Measurements from ENCODE around the gene KCMF1. TPM values are rescaled to one million over a fixed set of nuclear protein-coding genes. Genes with fewer than 3 reads are reported as not detected.

The KCMF1 gene
- total and polyA plus RNA-seq, 4 donors = 10.5 to 45.4 (median 23.1) TPM

GRCh38 chr2:84942166-84942565 is 28.8 kb upstream of the KCMF1 start:
- TF ChIP-seq, protein P1, sequence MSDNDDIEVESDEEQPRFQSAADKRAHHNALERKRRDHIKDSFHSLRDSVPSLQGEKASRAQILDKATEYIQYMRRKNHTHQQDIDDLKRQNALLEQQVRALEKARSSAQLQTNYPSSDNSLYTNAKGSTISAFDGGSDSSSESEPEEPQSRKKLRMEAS (IDR thresholded peaks at IDR 0.05) = no peak
- TF ChIP-seq, protein P2, sequence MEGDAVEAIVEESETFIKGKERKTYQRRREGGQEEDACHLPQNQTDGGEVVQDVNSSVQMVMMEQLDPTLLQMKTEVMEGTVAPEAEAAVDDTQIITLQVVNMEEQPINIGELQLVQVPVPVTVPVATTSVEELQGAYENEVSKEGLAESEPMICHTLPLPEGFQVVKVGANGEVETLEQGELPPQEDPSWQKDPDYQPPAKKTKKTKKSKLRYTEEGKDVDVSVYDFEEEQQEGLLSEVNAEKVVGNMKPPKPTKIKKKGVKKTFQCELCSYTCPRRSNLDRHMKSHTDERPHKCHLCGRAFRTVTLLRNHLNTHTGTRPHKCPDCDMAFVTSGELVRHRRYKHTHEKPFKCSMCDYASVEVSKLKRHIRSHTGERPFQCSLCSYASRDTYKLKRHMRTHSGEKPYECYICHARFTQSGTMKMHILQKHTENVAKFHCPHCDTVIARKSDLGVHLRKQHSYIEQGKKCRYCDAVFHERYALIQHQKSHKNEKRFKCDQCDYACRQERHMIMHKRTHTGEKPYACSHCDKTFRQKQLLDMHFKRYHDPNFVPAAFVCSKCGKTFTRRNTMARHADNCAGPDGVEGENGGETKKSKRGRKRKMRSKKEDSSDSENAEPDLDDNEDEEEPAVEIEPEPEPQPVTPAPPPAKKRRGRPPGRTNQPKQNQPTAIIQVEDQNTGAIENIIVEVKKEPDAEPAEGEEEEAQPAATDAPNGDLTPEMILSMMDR (IDR thresholded peaks at IDR 0.05; ENCODE audit: low read depth, low read length, missing input control) = no peak
- TF ChIP-seq SP1 (IDR thresholded peaks at IDR 0.05) (no peak), HNF4G (IDR thresholded peaks at IDR 0.05) (no peak), RAD21 (IDR thresholded peaks at IDR 0.05) (no peak), YY1 (IDR thresholded peaks at IDR 0.05) (no peak), GABPA (IDR thresholded peaks at IDR 0.05 in 1 of 2, conservative IDR thresholded peaks at IDR 0.05 in 1 of 2) (no peak), EGR1 (IDR thresholded peaks at IDR 0.05; ENCODE audit: low read depth in 2 of 2) (no peak), FOXA1 (IDR thresholded peaks at IDR 0.05) (no peak), HNF4A (conservative IDR thresholded peaks at IDR 0.05) (no peak), FOXA2 (IDR thresholded peaks at IDR 0.05) (no peak), RXRA (IDR thresholded peaks at IDR 0.05) (no peak), JUND (IDR thresholded peaks at IDR 0.05) (no peak), NR2F2 (IDR thresholded peaks at IDR 0.05) (no peak), ZBTB33 (IDR thresholded peaks at IDR 0.05) (no peak), TAF1 (conservative IDR thresholded peaks at IDR 0.05) (no peak)
- TF ChIP-seq, protein P3, sequence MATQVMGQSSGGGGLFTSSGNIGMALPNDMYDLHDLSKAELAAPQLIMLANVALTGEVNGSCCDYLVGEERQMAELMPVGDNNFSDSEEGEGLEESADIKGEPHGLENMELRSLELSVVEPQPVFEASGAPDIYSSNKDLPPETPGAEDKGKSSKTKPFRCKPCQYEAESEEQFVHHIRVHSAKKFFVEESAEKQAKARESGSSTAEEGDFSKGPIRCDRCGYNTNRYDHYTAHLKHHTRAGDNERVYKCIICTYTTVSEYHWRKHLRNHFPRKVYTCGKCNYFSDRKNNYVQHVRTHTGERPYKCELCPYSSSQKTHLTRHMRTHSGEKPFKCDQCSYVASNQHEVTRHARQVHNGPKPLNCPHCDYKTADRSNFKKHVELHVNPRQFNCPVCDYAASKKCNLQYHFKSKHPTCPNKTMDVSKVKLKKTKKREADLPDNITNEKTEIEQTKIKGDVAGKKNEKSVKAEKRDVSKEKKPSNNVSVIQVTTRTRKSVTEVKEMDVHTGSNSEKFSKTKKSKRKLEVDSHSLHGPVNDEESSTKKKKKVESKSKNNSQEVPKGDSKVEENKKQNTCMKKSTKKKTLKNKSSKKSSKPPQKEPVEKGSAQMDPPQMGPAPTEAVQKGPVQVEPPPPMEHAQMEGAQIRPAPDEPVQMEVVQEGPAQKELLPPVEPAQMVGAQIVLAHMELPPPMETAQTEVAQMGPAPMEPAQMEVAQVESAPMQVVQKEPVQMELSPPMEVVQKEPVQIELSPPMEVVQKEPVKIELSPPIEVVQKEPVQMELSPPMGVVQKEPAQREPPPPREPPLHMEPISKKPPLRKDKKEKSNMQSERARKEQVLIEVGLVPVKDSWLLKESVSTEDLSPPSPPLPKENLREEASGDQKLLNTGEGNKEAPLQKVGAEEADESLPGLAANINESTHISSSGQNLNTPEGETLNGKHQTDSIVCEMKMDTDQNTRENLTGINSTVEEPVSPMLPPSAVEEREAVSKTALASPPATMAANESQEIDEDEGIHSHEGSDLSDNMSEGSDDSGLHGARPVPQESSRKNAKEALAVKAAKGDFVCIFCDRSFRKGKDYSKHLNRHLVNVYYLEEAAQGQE (IDR thresholded peaks at IDR 0.05) = no peak
- TF ChIP-seq, protein P4, sequence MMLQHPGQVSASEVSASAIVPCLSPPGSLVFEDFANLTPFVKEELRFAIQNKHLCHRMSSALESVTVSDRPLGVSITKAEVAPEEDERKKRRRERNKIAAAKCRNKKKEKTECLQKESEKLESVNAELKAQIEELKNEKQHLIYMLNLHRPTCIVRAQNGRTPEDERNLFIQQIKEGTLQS (IDR thresholded peaks at IDR 0.05) = no peak
- H3K9me3 ChIP-seq (ENCODE audit: control insufficient read depth in 4 of 4, low read length in 3 of 4) = no peaks in the 10 kb centered on the region
- no peak overlapping the region for H3K27ac ChIP-seq (ENCODE audit: low read depth in 1 of 2, low read length in 2 of 2)
- no peak overlapping the region for H3K4me3 ChIP-seq (ENCODE audit: low read depth in 1 of 3, low read length in 3 of 3)
- no peak overlapping the region for H3K9ac ChIP-seq (ENCODE audit: low read depth in 1 of 2, low read length in 2 of 2)
- no peaks in the 10 kb centered on the region for H3K4me1 ChIP-seq (ENCODE audit: control insufficient read depth in 4 of 4, insufficient read depth in 4 of 4, low read length in 3 of 4)
- H3K36me3 ChIP-seq (ENCODE audit: control insufficient read depth in 4 of 4, insufficient read depth in 3 of 4, low read depth in 1 of 4, low read length in 3 of 4) = no peaks in the 10 kb centered on the region
- H3K27me3 ChIP-seq (ENCODE audit: control insufficient read depth in 4 of 4, insufficient read depth in 4 of 4, low read length in 3 of 4) = no peaks in the 10 kb centered on the region
- WGBS = 96% methylated on average over 2 of the region's 2 CpGs
- DNase-seq (ENCODE audit: low spot score) = no peak
